ENCODE measurements around the gene ANKRD27.

DNA sequence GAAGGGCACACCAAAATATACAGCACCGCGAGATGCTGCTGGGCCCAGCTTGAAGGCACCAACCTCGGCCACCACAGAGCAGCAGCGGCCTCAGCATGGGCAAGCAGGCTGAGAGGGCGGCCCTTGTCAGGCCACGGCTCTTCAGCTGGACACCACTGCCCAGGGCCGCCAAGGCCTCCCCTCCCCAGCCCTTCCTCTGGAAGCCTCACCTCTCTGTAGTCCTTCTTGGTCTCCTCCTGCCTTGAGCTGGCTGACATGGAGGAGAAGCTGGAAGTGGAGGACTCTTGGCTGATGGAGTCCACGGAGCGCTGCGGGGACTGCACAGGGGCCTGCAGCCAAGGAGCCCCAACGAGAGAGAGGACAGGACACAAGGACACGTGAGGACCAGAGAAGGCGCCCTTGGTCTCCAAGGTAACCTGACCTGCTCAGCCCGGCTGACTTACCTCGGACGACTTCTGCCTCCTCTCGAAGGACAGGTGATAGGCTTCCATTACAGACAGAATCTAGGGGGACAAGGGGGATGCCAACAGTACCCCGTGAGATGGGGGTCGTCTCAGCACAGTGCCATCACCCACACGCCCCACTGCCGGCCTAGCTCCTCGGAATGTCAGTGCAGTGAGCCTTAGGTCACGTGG lies 55.8 kb downstream of the ANKRD27 start:
- TF ChIP-seq, protein P1, sequence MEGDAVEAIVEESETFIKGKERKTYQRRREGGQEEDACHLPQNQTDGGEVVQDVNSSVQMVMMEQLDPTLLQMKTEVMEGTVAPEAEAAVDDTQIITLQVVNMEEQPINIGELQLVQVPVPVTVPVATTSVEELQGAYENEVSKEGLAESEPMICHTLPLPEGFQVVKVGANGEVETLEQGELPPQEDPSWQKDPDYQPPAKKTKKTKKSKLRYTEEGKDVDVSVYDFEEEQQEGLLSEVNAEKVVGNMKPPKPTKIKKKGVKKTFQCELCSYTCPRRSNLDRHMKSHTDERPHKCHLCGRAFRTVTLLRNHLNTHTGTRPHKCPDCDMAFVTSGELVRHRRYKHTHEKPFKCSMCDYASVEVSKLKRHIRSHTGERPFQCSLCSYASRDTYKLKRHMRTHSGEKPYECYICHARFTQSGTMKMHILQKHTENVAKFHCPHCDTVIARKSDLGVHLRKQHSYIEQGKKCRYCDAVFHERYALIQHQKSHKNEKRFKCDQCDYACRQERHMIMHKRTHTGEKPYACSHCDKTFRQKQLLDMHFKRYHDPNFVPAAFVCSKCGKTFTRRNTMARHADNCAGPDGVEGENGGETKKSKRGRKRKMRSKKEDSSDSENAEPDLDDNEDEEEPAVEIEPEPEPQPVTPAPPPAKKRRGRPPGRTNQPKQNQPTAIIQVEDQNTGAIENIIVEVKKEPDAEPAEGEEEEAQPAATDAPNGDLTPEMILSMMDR (IDR thresholded peaks at IDR 0.05; ENCODE audit: poor library complexity), result no peak
- TF ChIP-seq EZH2 (IDR thresholded peaks at IDR 0.05; ENCODE audit: borderline replicate concordance), result no peak

All from hepatocyte (in vitro differentiated cells).